ENCODE data around the gene SERTAD3.
"Not testable (repeated sequence)": the region's sequence is repeated elsewhere in the genome, so short reads cannot be mapped to it uniquely, and the experiment has no call there.

The SERTAD3 gene

DNA sequence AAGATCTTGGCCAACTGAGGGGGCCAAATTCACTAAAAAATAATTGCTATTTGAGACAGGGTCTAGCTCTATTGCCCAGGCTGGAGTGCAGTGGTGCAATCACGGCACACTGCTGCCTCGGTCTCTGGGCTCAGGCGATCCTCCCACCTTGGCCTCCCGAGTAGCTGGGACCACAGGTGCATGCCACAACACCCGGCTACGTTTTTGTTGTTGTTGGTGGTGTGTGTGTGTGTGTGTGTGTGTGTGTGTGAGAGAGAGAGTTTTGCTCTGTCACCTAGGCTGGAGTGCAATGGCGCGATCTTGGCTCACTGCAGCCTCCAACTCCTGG is 35.6 kb downstream of the SERTAD3 start:
- not testable (repeated sequence) for DNase-seq (ENCODE audit: low spot score)

DNA sequence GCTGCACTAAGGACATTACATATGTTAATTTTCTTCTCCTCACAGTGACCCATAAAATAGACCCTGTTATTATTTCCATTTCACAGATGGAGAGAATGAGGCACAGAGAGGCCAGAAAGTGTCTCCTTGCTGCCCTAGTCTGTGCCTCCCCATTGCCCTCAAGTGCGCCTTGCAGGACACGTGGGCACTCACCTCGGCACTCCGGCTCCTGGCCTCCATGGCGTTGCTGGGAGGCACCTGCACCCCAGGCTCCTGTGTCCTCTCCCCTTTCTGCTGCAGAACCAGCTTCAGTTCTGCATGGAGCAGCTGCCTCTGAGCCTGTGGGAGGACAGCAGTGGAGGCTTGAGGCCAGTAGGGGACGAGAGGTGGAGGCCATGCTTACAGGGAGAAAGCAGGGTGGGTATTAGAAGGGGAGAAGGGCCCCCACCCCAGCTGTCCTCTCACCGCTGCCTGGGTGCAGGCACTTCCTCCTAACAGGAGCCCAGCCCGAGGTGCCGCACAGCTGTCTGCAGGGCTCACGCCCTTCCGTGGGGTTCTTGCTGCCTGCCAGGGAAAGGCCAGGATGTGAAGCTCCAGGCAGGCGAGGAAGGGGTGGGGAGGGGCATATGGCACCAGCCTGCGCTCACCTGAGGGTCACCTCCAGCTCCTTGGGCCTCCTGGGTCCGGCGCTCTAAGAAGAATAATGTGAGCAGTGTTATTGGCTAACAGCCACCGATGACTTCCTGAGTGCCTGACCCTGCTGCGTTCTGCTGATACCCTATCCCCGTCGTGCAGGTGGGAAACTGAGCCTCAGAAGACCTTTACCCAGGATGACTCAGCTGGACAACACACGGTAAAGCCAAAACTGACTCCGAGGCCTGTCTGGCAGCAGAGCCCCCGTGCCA is 36.2 kb downstream of the SERTAD3 start:
- no peak for DNase-seq (ENCODE audit: low spot score)

DNA sequence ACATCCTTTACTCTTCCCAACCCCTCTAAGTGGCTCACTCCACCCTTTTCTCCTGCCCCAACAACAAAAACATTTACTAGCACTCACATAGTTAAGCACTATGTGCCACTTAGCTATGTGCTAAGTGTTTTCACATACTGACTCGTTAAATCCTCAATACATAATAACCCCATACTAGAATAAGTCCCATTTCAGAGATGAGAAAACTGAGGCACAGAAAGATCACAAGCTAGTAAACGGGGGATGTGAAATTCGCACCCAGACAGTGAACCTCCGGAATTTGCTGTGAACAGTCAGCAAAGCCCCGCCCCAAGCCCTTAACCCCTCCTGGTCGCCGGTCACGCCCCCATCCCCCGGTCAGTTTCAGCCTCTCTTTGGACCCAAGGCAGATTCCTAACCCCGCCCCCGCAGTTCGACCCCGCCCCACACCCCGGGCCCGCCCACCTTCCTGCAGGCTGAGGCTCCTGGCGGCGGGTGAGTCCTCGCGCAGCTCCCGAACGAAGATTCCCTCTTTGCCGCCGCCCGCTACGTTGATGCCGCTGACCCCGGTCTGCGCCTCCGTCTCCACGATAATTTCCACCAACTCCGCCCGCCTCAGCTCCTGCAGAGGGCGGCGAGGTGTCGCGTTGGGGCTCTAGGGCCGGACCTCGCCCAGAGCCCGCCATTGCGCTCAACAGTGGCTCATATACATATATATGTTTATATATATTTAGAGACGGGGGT is 40.7 kb downstream of the SERTAD3 start:
- peak; percentile 97 for DNase-seq (ENCODE audit: low spot score)

DNA sequence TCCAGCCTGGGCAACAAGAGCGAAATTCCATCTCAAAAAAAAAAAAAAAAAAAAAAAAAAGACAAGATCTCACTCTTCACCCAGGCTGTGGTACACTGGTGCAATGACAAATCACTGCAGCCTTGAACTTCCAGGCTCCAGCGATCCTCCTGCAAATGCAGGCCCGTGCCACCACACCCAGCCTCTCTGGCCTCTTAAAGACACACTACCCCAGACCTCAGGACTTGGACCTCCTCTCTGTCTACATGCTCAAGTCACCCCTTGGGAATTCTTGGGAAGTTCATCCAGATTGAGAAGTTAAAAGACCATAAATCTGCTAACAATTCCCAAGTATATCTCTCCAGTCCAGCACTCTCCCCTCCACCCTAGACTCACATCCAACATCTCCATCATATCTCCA is 43.6 kb downstream of the SERTAD3 start:
- DNase-seq (ENCODE audit: low spot score) = peak; percentile 34

DNA sequence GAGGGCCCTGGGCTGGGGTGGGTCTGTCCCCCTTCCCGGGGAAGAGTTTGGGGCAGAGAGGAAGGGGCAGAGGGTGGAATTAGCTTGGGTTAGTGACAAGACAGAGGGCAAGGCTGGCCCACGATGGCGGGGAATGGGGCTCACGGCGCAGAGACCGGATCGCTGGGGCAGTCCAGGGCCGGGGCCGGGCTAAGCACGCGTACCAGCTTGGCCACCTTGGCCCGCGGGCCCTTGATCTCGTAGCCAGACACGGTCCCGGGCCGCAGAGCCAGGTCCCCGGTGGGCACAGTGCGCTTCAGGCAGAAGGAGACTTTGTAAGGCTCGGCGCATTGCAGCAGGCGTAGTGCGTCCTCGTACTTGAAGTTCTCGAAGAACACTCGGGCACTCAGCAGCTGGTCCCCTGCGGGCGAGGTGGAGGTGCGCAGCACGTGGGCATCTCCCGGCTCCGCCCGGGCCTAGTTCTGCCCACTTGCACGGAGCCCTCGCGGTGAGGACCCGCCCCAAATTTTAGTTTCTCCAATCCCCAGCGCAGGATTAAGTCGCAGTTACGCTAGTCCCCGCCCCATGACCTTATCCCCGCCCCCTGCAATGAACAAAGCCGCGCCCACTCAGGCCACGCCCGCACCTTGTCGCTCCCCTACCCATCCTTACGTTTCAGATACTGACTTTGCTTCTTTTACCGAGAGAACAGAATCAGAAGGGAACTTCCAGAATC is 45.6 kb downstream of the SERTAD3 start:
- no peak for DNase-seq (ENCODE audit: low spot score)

DNA sequence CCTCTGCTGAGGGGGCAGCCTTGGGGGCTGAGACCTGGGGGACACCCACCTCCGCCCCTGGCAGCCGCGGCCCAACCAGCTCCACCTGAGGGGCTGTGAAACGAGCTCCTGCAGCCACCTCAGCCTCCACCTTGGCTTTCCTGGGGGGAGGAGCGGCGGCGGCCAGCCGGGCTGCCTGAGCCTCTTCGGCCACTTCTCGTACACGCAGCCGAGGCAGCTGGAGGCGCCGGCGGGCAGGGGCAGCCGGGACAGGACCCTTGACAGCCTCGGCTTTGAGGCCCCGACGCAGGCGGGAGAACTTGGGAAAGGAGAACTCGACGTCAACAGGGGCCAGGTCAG is 46.6 kb downstream of the SERTAD3 start:
- DNase-seq (ENCODE audit: low spot score) = no peak

DNA sequence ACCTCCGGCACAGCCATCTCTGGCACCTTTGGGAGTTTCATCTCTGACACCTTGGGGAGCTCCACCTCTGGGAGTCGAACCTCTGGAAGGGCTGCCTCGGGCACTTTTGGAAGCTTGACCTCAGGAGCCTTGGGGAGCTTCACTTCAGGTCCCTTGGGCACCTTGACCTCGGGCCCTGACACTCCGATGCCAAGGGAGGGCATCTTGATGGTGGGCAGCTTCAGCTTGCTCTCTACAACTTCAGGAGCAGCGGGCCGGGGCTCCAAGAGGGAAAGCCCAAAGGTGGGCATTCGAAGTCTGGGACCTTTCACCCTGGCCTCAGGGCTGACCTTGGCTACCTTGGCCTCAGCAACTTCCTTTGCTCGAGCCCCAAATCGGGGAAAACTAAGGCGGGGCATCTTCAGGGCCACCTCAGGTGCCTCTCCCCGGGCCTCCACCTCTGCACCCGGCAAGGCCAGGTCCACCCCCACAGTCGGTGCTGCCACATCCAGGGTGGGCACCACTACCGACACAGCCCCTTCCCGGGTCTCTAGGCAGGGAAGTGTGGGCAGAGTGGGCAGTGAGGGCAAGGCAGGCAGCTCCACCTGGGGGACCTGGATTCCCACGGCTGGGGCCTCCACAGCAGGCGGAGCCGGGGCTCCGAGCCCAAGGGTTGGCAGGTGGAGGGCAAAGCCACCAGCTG is 47.1 kb downstream of the SERTAD3 start:
- DNase-seq (ENCODE audit: low spot score) = no peak

DNA sequence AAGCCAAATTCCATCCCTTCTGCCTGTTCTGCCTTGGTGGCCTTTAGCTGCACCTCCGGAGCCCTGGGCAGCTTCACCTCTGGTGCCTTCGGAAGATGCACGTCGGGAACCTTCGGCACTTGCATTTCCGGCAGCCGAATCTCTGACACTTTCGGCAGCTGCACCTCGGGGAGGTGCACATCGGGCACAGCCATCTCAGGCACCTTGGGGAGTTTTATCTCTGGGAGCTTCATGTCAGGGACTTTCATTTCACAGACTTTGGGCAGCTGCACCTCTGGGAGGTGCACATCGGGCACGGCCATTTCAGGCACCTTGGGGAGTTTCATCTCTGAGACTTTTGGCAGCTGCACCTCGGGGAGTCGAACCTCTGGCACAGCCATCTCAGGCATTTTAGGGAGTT is 48.2 kb downstream of the SERTAD3 start:
- no peak for DNase-seq (ENCODE audit: low spot score)

DNA sequence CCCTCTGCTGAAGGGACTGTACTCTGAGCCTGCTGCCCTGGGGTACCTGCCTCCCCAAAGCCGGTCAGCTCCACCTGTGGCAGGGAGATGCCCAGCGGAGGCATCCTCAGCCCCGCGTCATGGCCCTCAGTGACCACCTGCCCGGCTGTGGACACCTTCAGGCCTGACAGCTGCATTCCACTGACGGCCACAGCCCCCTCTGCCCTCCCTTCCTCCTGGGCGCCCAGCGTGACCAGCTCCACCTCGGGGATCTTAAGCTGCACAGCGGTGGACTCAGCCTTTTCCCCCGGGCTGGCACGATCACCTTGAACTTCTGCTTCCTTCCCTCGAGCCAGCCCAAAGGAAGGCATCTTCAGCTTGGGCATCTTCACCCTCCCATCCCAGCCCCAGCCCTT is 49.3 kb downstream of the SERTAD3 start:
- DNase-seq (ENCODE audit: low spot score) = no peak

DNA sequence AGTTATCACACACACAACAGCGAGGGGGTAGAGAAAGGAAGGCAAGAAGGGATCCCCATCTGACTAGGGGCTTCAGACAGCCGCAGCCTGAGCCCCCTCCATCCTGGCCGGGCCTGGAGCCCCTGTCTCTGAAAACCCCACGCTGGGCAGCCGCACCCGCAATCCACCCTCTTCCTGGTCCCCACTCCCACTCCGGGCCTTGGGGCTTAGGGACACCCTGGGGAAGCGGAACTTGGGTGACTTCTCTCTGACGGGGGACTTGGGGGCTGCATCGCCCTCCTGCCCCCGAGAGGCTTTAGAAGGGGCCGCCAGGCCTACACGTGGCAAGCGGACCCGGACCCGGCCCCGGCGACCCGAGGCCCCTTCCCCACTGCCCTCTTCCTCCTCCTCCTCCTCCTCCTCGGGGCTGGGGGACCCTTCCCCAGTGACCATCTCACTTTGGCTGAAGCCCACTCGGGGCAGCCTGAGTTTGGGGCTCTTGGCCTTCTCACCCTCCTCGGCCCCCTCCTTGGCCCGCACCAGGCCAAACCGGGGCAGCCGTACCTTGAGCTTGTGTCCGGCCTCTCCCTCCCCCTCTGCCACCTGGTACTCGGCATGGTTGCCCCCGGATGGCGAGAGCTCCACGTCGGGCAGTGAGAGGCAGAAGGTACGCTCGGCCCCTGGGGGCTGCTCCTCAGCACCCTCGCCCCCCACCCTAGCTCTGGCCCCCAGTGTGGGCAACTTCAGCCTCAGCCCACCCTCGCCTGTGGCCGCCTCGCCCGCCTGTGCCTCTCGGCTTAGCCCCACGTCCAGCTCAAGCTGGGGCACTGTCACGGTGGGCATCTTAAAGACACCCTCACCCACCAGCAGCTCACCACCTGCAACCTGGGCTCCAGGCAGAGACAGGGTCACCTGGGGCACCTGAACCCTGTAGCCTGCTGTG is 50.0 kb downstream of the SERTAD3 start:
- no peak for DNase-seq (ENCODE audit: low spot score)

DNA sequence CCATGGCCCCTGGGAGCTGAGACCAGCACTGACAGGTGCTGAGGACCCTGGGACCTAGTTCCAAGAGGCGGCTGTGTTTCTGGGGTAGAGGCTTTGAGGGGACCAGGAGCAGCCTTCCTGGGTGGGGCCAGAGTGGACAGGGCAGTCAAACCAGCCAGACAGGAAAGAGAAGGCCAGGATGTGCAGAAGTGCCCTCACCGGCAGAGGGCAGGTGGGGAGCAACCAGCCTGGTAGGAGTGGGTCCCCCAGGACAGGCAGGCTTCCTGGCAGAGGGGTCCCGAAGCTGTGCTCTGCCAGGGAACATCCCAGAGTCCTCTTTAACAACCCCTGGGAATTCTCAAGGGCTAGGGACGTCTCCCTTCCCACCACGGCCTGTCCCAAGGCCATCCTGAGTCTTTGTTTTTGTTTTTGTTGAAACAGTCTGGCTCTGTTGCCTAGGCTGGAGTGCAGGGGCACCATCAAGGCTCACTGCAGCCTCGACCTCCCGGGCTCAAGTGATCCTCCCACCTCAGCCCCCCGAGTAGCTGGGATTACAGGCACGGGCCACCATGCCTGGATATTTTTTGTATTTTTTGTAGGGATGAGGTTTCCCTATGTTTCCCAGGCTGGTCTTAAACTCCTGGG is 51.1 kb downstream of the SERTAD3 start:
- peak; percentile 31 for DNase-seq (ENCODE audit: low spot score)

DNA sequence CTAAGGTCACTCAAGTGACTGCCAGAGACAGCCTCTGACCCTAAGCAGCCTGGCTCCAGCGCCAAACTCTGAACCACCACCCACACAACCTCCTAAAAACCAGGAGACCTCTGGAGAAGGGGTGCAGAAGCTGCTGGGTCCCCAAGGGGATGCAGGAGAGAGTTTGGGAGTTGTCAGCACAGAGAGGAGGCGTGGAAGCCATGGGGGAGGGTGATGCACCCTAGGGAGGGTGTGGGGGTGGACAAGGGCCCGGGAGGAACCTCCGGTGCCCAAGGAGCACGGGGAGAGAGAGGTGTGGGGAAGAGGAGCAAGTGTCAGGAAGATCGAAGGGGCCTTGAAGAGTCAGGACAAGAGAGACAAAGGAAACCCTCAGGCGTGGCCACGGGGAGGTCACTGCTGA is 52.0 kb downstream of the SERTAD3 start:
- no peak for DNase-seq (ENCODE audit: low spot score)

Measured in GM03348 (cell line).